ENCODE results near the gene EIF5B. TPM values are rescaled to one million over a fixed set of nuclear protein-coding genes. Genes with fewer than 3 reads are reported as not detected.

Gene EIF5B, protein sequence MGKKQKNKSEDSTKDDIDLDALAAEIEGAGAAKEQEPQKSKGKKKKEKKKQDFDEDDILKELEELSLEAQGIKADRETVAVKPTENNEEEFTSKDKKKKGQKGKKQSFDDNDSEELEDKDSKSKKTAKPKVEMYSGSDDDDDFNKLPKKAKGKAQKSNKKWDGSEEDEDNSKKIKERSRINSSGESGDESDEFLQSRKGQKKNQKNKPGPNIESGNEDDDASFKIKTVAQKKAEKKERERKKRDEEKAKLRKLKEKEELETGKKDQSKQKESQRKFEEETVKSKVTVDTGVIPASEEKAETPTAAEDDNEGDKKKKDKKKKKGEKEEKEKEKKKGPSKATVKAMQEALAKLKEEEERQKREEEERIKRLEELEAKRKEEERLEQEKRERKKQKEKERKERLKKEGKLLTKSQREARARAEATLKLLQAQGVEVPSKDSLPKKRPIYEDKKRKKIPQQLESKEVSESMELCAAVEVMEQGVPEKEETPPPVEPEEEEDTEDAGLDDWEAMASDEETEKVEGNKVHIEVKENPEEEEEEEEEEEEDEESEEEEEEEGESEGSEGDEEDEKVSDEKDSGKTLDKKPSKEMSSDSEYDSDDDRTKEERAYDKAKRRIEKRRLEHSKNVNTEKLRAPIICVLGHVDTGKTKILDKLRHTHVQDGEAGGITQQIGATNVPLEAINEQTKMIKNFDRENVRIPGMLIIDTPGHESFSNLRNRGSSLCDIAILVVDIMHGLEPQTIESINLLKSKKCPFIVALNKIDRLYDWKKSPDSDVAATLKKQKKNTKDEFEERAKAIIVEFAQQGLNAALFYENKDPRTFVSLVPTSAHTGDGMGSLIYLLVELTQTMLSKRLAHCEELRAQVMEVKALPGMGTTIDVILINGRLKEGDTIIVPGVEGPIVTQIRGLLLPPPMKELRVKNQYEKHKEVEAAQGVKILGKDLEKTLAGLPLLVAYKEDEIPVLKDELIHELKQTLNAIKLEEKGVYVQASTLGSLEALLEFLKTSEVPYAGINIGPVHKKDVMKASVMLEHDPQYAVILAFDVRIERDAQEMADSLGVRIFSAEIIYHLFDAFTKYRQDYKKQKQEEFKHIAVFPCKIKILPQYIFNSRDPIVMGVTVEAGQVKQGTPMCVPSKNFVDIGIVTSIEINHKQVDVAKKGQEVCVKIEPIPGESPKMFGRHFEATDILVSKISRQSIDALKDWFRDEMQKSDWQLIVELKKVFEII
- 50.8 and 56.3 TPM in 2 replicates for total RNA-seq

DNA sequence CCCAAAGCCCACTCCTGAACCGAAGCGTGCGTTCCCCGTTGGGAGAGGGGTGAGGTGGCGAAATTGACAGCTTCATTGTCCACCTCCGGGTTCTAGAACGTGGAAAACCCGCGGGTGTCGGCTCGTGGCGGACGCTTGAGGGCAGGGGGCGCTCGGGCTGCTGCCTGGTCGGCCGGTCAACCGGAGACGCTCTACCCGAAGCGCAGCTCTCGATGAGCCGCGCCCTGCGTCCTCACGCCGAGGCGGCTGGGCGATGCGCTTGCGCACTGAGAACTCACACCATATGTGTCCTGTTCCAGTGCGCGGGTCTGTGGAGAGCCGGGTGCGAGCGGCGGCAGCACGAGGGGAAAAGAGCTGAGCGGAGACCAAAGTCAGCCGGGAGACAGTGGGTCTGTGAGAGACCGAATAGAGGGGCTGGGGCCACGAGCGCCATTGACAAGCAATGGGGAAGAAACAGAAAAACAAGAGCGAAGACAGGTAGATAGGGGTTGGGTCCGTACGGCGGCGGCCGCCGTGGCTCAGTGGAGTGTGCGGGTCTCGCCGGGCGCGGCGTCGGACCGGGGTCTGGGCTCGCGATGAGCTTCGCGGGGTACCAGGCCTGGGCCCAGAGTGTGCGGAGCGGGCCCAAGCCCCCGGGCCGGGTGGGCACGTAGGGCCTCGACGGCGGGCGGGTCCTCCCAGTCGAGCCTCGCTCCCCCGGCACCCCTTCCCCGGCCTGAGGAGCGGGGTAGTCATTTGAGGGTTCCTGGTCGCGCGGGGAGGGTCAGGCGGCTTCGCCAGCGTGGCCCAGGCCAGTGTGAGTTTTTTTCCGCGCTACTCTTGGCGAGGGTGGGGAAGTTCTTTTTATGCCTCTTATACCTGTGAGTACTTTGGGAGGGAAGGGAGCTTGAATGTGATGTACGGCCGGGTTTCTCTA, at the start of gene EIF5B:
EIF5B (plus strand) TSS at position 277 of the 916 bp plus-strand sequence; CDS start at position 443, 166 bp downstream.

DNA sequence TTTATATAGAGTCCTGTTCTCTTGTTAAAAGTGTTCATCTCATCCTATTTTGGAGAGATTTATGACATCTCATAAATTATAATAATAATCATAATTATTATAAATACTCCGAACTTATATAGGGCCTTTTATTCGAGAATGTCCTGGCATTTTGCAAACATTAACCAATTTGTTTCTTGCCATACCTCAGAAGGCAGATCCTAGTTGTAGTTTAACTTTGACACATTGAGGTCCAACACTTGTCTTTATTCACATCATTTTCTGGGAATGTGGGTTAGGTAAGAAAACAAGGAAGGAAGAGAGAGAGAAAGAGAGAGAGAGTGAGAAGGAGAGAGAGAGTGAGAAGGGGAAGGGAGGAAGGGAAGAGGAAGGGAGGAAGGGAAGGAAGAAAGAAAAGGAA, 36.1 kb upstream of the EIF5B start, which contains the start of gene LYG1:
LYG1 (minus strand) TSS at position 101 of the 400 bp plus-strand sequence. CDS start 5,527 bp downstream, outside the sequence.

DNA sequence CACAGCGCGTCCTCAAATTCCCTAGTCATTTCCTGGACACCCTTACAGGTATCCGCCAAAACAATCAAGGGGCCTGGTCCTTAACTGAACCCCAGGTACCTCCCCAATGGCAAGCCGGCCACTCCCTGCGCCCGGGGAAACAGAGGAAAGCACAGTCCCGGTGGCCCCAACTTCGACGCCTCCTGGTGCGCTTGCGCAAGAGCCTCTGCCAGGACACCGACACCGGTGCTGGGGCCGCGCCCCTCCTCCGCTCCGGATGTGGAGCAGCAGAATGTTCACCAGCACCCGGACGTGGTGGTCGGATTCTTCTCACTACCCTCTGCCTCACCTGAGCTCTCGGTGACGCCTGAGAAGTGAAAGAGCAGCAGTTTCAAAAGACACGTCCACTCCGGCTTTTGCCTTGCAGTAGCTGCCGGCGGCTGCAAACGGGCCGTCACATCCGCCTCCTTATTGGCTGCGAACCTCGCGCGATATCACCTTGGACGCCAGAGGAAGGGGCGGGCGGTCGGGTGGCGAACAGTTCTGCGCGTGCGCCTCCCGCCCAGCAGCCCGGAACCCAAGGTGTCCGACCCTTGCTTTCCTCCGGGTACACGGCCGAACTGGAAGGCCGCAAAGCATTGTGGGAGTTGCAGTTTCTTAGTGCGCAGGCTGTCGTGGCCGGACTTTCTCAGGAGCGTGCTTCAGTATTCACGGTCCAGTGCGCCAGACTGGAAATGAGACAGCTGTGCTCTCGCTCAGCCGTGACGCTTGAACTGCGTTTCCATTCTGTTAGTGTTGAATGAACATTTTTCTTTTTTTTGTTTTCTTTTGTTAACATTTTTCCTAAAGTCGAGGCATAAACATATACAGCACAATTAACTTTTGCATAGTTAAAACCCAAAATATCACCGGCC, 1.0 kb upstream of the EIF5B start, which contains the start of gene TXNDC9:
TXNDC9 (minus strand) TSS at position 423 of the 893 bp plus-strand sequence. CDS start 3,123 bp downstream, outside the sequence.

Other genes with a start within 250 kb of the EIF5B start
- gene C2orf15, start 195.7 kb upstream of the EIF5B start, total RNA-seq, result 0.14 TPM in 1 of 2 replicates, not detected in the other
- 1.3 and 2.7 TPM in 2 replicates for gene TSGA10, start 182.4 kb upstream of the EIF5B start, total RNA-seq
- gene LIPT1, start 182.4 kb upstream of the EIF5B start, total RNA-seq, result 4.7 and 7.8 TPM in 2 replicates
- 29.7 and 39.1 TPM in 2 replicates for gene MITD1, start 156.3 kb upstream of the EIF5B start, total RNA-seq
- 56.0 and 63.3 TPM in 2 replicates for gene MRPL30, start 156.2 kb upstream of the EIF5B start, total RNA-seq
- gene LYG2, start 81.7 kb upstream of the EIF5B start, total RNA-seq, result not detected in 2 replicates
- gene LYG1, start 36.2 kb upstream of the EIF5B start, total RNA-seq, result 0.27 and 0.57 TPM in 2 replicates
- 133 and 148 TPM in 2 replicates for gene TXNDC9, start 1.1 kb upstream of the EIF5B start, total RNA-seq
- 62.4 and 68.1 TPM in 2 replicates for gene REV1, start 152.6 kb downstream of the EIF5B start, total RNA-seq

Measured in thoracic aorta endothelial cell (primary cell).